A549 (cell line): ENCODE data around the gene MRPS18B. TPM values are rescaled to one million over a fixed set of nuclear protein-coding genes. Genes with fewer than 3 reads are reported as not detected.

ENCODE experiments used
- ATAC-seq, 2 experiments: fragments of 200-7000 bp in 1 of 2; fragments of >200 bp in 1 of 2; cut with Nextera tagmentation in 1 of 2; cut with Tn5 transposase in 1 of 2; 3 replicates each; pipeline versions ENCODE4 v1.8.0 to v1.9.1; 2018 to 2020; ENCODE audit warnings: mild to moderate bottlenecking in 1 of 2, moderate library complexity in 1 of 2
- CTCF ChIA-PET: fragments of 300-600 bp; sonication (Branson Sonifier 250); formaldehyde crosslinking; extraction: SDS; loops from one replicate; lab custom pipeline; 2021; ENCODE audit warnings: antibody characterized with exemption, inconsistent platforms; lab: Yijun Ruan, JAX
- POLR2A ChIA-PET: fragments of 350-600 bp; formaldehyde crosslinking; extraction: SDS; loops from one replicate; lab custom pipeline; 2021; ENCODE audit warnings: antibody characterized with exemption, inconsistent platforms; lab: Yijun Ruan, JAX
- DNase-seq, 2 experiments: peaks; one replicate each; pipeline versions ENCODE4 v3.0.0 to v3.0.0-alpha.2; 2011 to 2016; ENCODE audit warnings: low read depth in 1 of 2, low spot score in 1 of 2
- FAIRE-seq: peaks from 2 replicates; lab custom pipeline; 2011; peaks lifted over from hg19 to GRCh38; lab: Jason Lieb, UNC
- H3K27ac ChIP-seq, 2 experiments: fragments of >200 bp; sonication (Bioruptor Twin); formaldehyde crosslinking; 3 replicates each; pipeline ENCODE4 v1.5.1; 2016 to 2017
- H3K4me1 ChIP-seq: fragments of >200 bp; sonication (Bioruptor Twin); formaldehyde crosslinking; 3 replicates; pipeline ENCODE4 v1.6.1; 2016
- H3K4me2 ChIP-seq: fragments of >200 bp; sonication (Bioruptor Twin); formaldehyde crosslinking; 3 replicates; pipeline ENCODE4 v1.6.1; 2016
- H3K4me3 ChIP-seq: fragments of >200 bp; sonication (Bioruptor Twin); formaldehyde crosslinking; 3 replicates; pipeline ENCODE4 v1.5.1; 2016
- H3K9me3 ChIP-seq: fragments of >200 bp; sonication (Bioruptor Twin); formaldehyde crosslinking; 3 replicates; pipeline ENCODE4 v1.6.1; 2016
- BCL3 ChIP-seq: fragments of >200 bp; sonication (Bioruptor Twin); formaldehyde crosslinking; IDR thresholded peaks from 3 replicates; pipeline ENCODE4 v1.6.1; 2016
- CBX2 ChIP-seq: fragments of 200-600 bp; sonication (generic); IDR thresholded peaks from 2 replicates; pipeline ENCODE4 v1.6.1; 2016; ENCODE audit warnings: low read depth, mild to moderate bottlenecking, borderline replicate concordance
- CBX8 ChIP-seq: fragments of 200-600 bp; sonication (generic); IDR thresholded peaks from 2 replicates; pipeline ENCODE4 v1.6.1; 2016
- EHF ChIP-seq: fragments of 250-450 bp; sonication (Bioruptor Pico); IDR thresholded peaks from 2 replicates; pipeline ENCODE4 v1.5.0; 2020; ENCODE audit warnings: mild to moderate bottlenecking
- EHMT2 ChIP-seq: fragments of 200-600 bp; sonication (generic); IDR thresholded peaks from 2 replicates; pipeline ENCODE4 v1.6.1; 2016; ENCODE audit warnings: antibody characterized with exemption, low read depth, mild to moderate bottlenecking, moderate library complexity
- FOSL2 ChIP-seq, 2 experiments: fragments of 450-650 bp in 1 of 2; fragments of >200 bp in 1 of 2; sonication (Bioruptor Twin) in 1 of 2; formaldehyde crosslinking; IDR thresholded peaks; 2 replicates each; pipeline versions ENCODE4 v1.5.0 to v1.6.1; 2016 to 2020; ENCODE audit warnings: mild to moderate bottlenecking in 1 of 2, moderate library complexity in 1 of 2
- HES2 ChIP-seq: fragments of >200 bp; sonication (Bioruptor Twin); formaldehyde crosslinking; IDR thresholded peaks from 2 replicates; pipeline ENCODE4 v1.6.1; 2016
- HOXB13 ChIP-seq: fragments of 250-450 bp; sonication (Bioruptor Pico); IDR thresholded peaks from 2 replicates; pipeline ENCODE4 v1.5.0; 2020; ENCODE audit warnings: low read depth, mild to moderate bottlenecking, moderate library complexity
- JUN ChIP-seq, 2 experiments: fragments of >200 bp; sonication (Bioruptor Twin); formaldehyde crosslinking; IDR thresholded peaks; 2 replicates in 1 of 2; 3 replicates in 1 of 2; pipeline ENCODE4 v1.6.1; 2016 to 2017
- JUNB ChIP-seq: fragments of >200 bp; sonication (Bioruptor Twin); formaldehyde crosslinking; IDR thresholded peaks from 2 replicates; pipeline ENCODE4 v1.6.1; 2016
- KDM1A ChIP-seq: fragments of 200-600 bp; sonication (generic); IDR thresholded peaks from 2 replicates; pipeline ENCODE4 v1.6.1; 2016; ENCODE audit warnings: low read depth, mild to moderate bottlenecking
- KDM5A ChIP-seq: fragments of 200-600 bp; sonication (generic); IDR thresholded peaks from 2 replicates; pipeline ENCODE4 v1.6.1; 2016; ENCODE audit warnings: antibody characterized with exemption, mild to moderate bottlenecking
- MAFK ChIP-seq: fragments of 450-650 bp; IDR thresholded peaks from 2 replicates; pipeline ENCODE4 v1.6.1; 2014; ENCODE audit not compliant: partially characterized antibody
- MYC ChIP-seq: IDR thresholded peaks from 2 replicates; pipeline ENCODE4 v1.6.1; 2012; ENCODE audit warnings: mild to moderate bottlenecking, inconsistent platforms, low read length, improper control_type of control experiment, borderline replicate concordance
- PBX3 ChIP-seq: IDR thresholded peaks from 2 replicates; pipeline ENCODE4 v1.6.1; 2012
- RAD21 ChIP-seq, 2 experiments: fragments of >200 bp in 1 of 2; sonication (Bioruptor Twin) in 1 of 2; formaldehyde crosslinking in 1 of 2; IDR thresholded peaks in 1 of 2; conservative IDR thresholded peaks in 1 of 2; 2 replicates in 1 of 2; 3 replicates in 1 of 2; pipeline ENCODE4 v1.6.1; 2012 to 2018; ENCODE audit warnings: inconsistent platforms in 1 of 2
- REST ChIP-seq: fragments of 200-600 bp; sonication (generic); IDR thresholded peaks from 2 replicates; pipeline ENCODE4 v1.6.1; 2016; ENCODE audit warnings: antibody characterized with exemption, mild to moderate bottlenecking, moderate library complexity
- SMC3 ChIP-seq: fragments of >200 bp; sonication (Bioruptor Twin); formaldehyde crosslinking; IDR thresholded peaks from 3 replicates; pipeline ENCODE4 v1.6.1; 2018; ENCODE audit warnings: inconsistent platforms
- SREBF2 ChIP-seq: fragments of 450-650 bp; IDR thresholded peaks from 2 replicates; pipeline ENCODE4 v1.6.1; 2014; ENCODE audit warnings: mild to moderate bottlenecking, moderate library complexity
- ZNF302 ChIP-seq: fragments of 250-450 bp; sonication (Bioruptor Pico); IDR thresholded peaks from 2 replicates; pipeline ENCODE4 v1.9.0; 2021; ENCODE audit warnings: inconsistent platforms, mild to moderate bottlenecking, moderate library complexity
- ZSCAN20 ChIP-seq: fragments of 250-450 bp; sonication (Bioruptor Pico); IDR thresholded peaks from 2 replicates; pipeline ENCODE4 v1.8.0; 2022; ENCODE audit warnings: mild to moderate bottlenecking, moderate library complexity
- WGBS: methylation state at CpG from one replicate; pipeline ENCODE4 v1.1.6; 2017; ENCODE audit errors: missing lambda C conversion rate; 5-methylcytosine and 5-hydroxymethylcytosine counted together
- polyA plus RNA-seq, 4 experiments: library from polyadenylated mRNA; depleted of rRNA in 3 of 4; stranded (reverse); fragments of >200 nt; fragmentation: RNase III in 1 of 4; extraction: RNeasy Plus Mini Kit Qiagen cat#74134 plus additional on column Dnase treatment in 1 of 4; gene quantifications; 2 replicates in 3 of 4; 3 replicates in 1 of 4; pipeline ENCODE4 v1.2.3, GENCODE V29; 2011 to 2017

Gene MRPS18B
- polyA plus RNA-seq, 2 of the 4 experiments (the other 2 are of a cell fraction), result 85.3 to 91.1 TPM

- CTCF ChIA-PET, result interaction anchor here (1.2 to 1.5 kb wide), 2 partner anchors 24 to 76 kb away, joined by 3 to 5 read pairs; no protein-coding TSS in a partner anchor
- no peaks in the 10 kb centered on the region for H3K4me1 ChIP-seq
- H3K4me2 ChIP-seq, result no peak overlapping the region
- TF ChIP-seq EHMT2 (no peak), HES2 (no peak), MAFK (peak; percentile 75)
- TF ChIP-seq, all 56 proteins: peak for 1
- Histone ChIP-seq H3K4me3 (no peak overlapping the region), H3K27ac (no peak overlapping the region), H3K9me3 (no peaks in the 10 kb centered on the region)
- FAIRE-seq (no peak), DNase-seq (no peak), ATAC-seq (no peak)
- WGBS, result 92% methylated on average over 19 of the region's 19 CpGs
- POLR2A ChIA-PET, result no interaction called here
Observed at GRCh38 chr6:30654798-30655742, 37.4 kb downstream of the MRPS18B start.

GRCh38 chr6:30655743-30656094 lies 38.1 kb downstream of the MRPS18B start:
- Histone ChIP-seq H3K4me1 (no peaks in the 10 kb centered on the region), H3K4me2 (no peak overlapping the region), H3K27ac (no peak overlapping the region), H3K4me3 (no peak overlapping the region), H3K9me3 (no peaks in the 10 kb centered on the region)
- ChIA-PET CTCF (interaction anchor here (1.2 to 1.5 kb wide), 3 partner anchors 15 to 75 kb away, joined by 3 to 5 read pairs (median 3); no protein-coding TSS in a partner anchor), POLR2A (no interaction called here)
- no peak for DNase-seq
- no peak for FAIRE-seq
- TF ChIP-seq SREBF2 (no peak), KDM5A (no peak), CBX2 (no peak), MYC (no peak), RAD21 (conservative IDR thresholded peaks at IDR 0.05 in 1 of 2, IDR thresholded peaks at IDR 0.05 in 1 of 2) (no peak), CBX8 (no peak), SMC3 (no peak), EHMT2 (no peak), FOSL2 (IDR thresholded peaks at IDR 0.05) (no peak), FOSL2 (CRISPR knock-in tag; IDR thresholded peaks at IDR 0.05) (no peak)
- ATAC-seq, result no peak
- WGBS, result 92% methylated on average over 3 of the region's 3 CpGs

- Histone ChIP-seq H3K4me2 (no peak overlapping the region), H3K9me3 (no peaks in the 10 kb centered on the region), H3K27ac (no peak overlapping the region), H3K4me3 (no peak overlapping the region), H3K4me1 (no peaks in the 10 kb centered on the region)
- CTCF ChIA-PET, result interaction anchor here (1.0 to 1.5 kb wide), 3 partner anchors 16 to 124 kb away, joined by 3 to 5 read pairs (median 3); no protein-coding TSS in a partner anchor
- WGBS, result 93% methylated on average over 7 of the region's 7 CpGs
- POLR2A ChIA-PET, result no interaction called here
- ATAC-seq (peak in 1 of 2 experiments; percentile 30; a peak in 1 of 6 replicates), DNase-seq (no peak), FAIRE-seq (no peak)
- TF ChIP-seq KDM1A, result no peak
- TF ChIP-seq HOXB13 (CRISPR knock-in tag), result no peak
- TF ChIP-seq EHMT2, result no peak
- TF ChIP-seq SMC3, result no peak
- no peak for TF ChIP-seq BCL3
- TF ChIP-seq JUN (IDR thresholded peaks at IDR 0.05), result no peak
Observed at GRCh38 chr6:30656513-30656912, 38.9 kb downstream of the MRPS18B start.

GRCh38 chr6:30657454-30657853 lies 39.8 kb downstream of the MRPS18B start:
- no peak overlapping the region for H3K4me3 ChIP-seq
- H3K27ac ChIP-seq, result no peak overlapping the region
- ATAC-seq (no peak), FAIRE-seq (no peak), DNase-seq (no peak)
- H3K4me1 ChIP-seq, result no peaks in the 10 kb centered on the region
- no peak overlapping the region for H3K4me2 ChIP-seq
- ChIA-PET POLR2A (no interaction called here), CTCF (interaction anchor here (0.6 to 1.4 kb wide), 4 partner anchors 11 to 125 kb away, joined by 3 to 4 read pairs (median 3); no protein-coding TSS in a partner anchor)
- H3K9me3 ChIP-seq, result no peaks in the 10 kb centered on the region
- TF ChIP-seq ZSCAN20 (CRISPR knock-in tag) (no peak), JUNB (no peak), FOSL2 (IDR thresholded peaks at IDR 0.05) (no peak), FOSL2 (CRISPR knock-in tag; IDR thresholded peaks at IDR 0.05) (no peak), MYC (no peak), ZNF302 (no peak), PBX3 (no peak), SMC3 (no peak), KDM5A (no peak), REST (no peak), EHF (no peak)
